HEK293 (cell line): ENCODE measurements around the gene PAPOLG.

Experiments
- CTCF ChIA-PET: fragments of 350-600 bp; formaldehyde crosslinking; extraction: SDS; loops from one replicate; lab custom pipeline; 2021; ENCODE audit warnings: antibody characterized with exemption; lab: Yijun Ruan, JAX
- POLR2A ChIA-PET: fragments of 300-600 bp; formaldehyde crosslinking; extraction: SDS; loops from one replicate; lab custom pipeline; 2020; ENCODE audit warnings: antibody characterized with exemption, inconsistent platforms; lab: Yijun Ruan, JAX
- H3K27ac ChIP-seq: fragments of 200-500 bp; sonication (Bioruptor generic); 2 replicates; pipeline ENCODE4 v1.5.1; 2014; ENCODE audit warnings: low read depth, low read length, control low read depth, inconsistent platforms; ENCODE audit errors: extremely low read depth
- H3K36me3 ChIP-seq, 2 experiments: fragments of 200-500 bp in 1 of 2; sonication (Bioruptor generic) in 1 of 2; 1 replicate in 1 of 2; 2 replicates in 1 of 2; pipeline ENCODE4 v1.5.1; 2014 to 2017; ENCODE audit warnings: inconsistent platforms in 2 of 2, low read length in 2 of 2; ENCODE audit not compliant: control insufficient read depth in 2 of 2, insufficient read depth in 1 of 2
- H3K4me1 ChIP-seq: fragments of 200-500 bp; sonication (Bioruptor generic); 2 replicates; pipeline ENCODE4 v1.5.1; 2014; ENCODE audit warnings: mild to moderate bottlenecking, low read length, inconsistent platforms; ENCODE audit not compliant: control insufficient read depth, insufficient read depth
- H3K4me3 ChIP-seq: 2 replicates; pipeline ENCODE4 v1.5.1; 2011; ENCODE audit warnings: low read depth, mild to moderate bottlenecking, control low read depth, low read length, moderate library complexity
- H3K9me3 ChIP-seq: fragments of 200-500 bp; sonication (Bioruptor generic); 2 replicates; pipeline ENCODE4 v1.5.1; 2014; ENCODE audit warnings: low read depth, low read length, inconsistent platforms; ENCODE audit not compliant: control insufficient read depth, insufficient read depth
- CTCF ChIP-seq: fragments of 450-650 bp; formaldehyde crosslinking; IDR thresholded peaks from 2 replicates; pipeline ENCODE4 v1.5.1; 2016; ENCODE audit warnings: missing biosample characterization, missing genetic modification characterization
- HOXC10 ChIP-seq: sonication (generic); formaldehyde crosslinking; IDR thresholded peaks from 2 replicates; pipeline ENCODE4 v1.8.1; 2023; ENCODE audit warnings: mild to moderate bottlenecking, missing genetic modification reagents
- KLF10 ChIP-seq: fragments of 450-650 bp; IDR thresholded peaks from 2 replicates; pipeline ENCODE4 v1.5.1; 2018; ENCODE audit warnings: missing biosample characterization, mild to moderate bottlenecking, missing genetic modification characterization
- KLF9 ChIP-seq: fragments of 450-650 bp; formaldehyde crosslinking; IDR thresholded peaks from 2 replicates; pipeline ENCODE4 v1.5.1; 2016; ENCODE audit warnings: missing biosample characterization, missing genetic modification characterization, low read depth
- OVOL3 ChIP-seq: fragments of 450-650 bp; formaldehyde crosslinking; IDR thresholded peaks from 2 replicates; pipeline ENCODE4 v1.5.1; 2016; ENCODE audit warnings: missing biosample characterization, missing genetic modification characterization
- ZFHX2 ChIP-seq: fragments of 450-650 bp; formaldehyde crosslinking; conservative IDR thresholded peaks from 2 replicates; pipeline ENCODE4 v1.5.1; 2016; ENCODE audit warnings: missing biosample characterization, missing genetic modification characterization
- ZFP41 ChIP-seq: fragments of 450-650 bp; formaldehyde crosslinking; IDR thresholded peaks from 2 replicates; pipeline ENCODE4 v1.5.1; 2016; ENCODE audit warnings: missing biosample characterization, missing genetic modification characterization, borderline replicate concordance
- ZIC2 ChIP-seq: fragments of 450-650 bp; formaldehyde crosslinking; IDR thresholded peaks from 2 replicates; pipeline ENCODE4 v1.5.1; 2016; ENCODE audit warnings: missing biosample characterization, missing genetic modification characterization
- ZNF138 ChIP-seq: fragments of 450-650 bp; formaldehyde crosslinking; IDR thresholded peaks from 2 replicates; pipeline ENCODE4 v1.5.1; 2016; ENCODE audit warnings: missing biosample characterization, missing genetic modification characterization, borderline replicate concordance
- ZNF148 ChIP-seq: fragments of 450-650 bp; formaldehyde crosslinking; IDR thresholded peaks from 2 replicates; pipeline ENCODE4 v1.5.0; 2017; ENCODE audit warnings: missing biosample characterization, missing genetic modification characterization, borderline replicate concordance
- ZNF174 ChIP-seq: fragments of 450-650 bp; formaldehyde crosslinking; IDR thresholded peaks from 2 replicates; pipeline ENCODE4 v1.5.0; 2017; ENCODE audit warnings: missing biosample characterization, mild to moderate bottlenecking, missing genetic modification characterization
- ZNF221 ChIP-seq: fragments of 450-650 bp; formaldehyde crosslinking; IDR thresholded peaks from 2 replicates; pipeline ENCODE4 v1.5.1; 2017; ENCODE audit warnings: missing biosample characterization, missing genetic modification characterization, borderline replicate concordance
- ZNF223 ChIP-seq: fragments of 450-650 bp; formaldehyde crosslinking; IDR thresholded peaks from 2 replicates; pipeline ENCODE4 v1.5.1; 2016; ENCODE audit warnings: missing biosample characterization, missing genetic modification characterization
- ZNF302 ChIP-seq: fragments of 450-650 bp; formaldehyde crosslinking; IDR thresholded peaks from 2 replicates; pipeline ENCODE4 v1.5.1; 2016; ENCODE audit warnings: missing biosample characterization, missing genetic modification characterization, low read depth
- ZNF324 ChIP-seq: fragments of 450-650 bp; formaldehyde crosslinking; IDR thresholded peaks from 2 replicates; pipeline ENCODE4 v1.5.1; 2016; ENCODE audit warnings: missing biosample characterization, missing genetic modification characterization
- ZNF341 ChIP-seq: fragments of 450-650 bp; formaldehyde crosslinking; IDR thresholded peaks from 2 replicates; pipeline ENCODE4; 2016; ENCODE audit warnings: low read depth, missing biosample characterization, missing genetic modification characterization
- ZNF37A ChIP-seq: fragments of 450-650 bp; IDR thresholded peaks from 2 replicates; pipeline ENCODE4 v1.5.1; 2018; ENCODE audit warnings: missing biosample characterization, missing genetic modification characterization
- ZNF423 ChIP-seq: fragments of 450-650 bp; formaldehyde crosslinking; IDR thresholded peaks from 2 replicates; pipeline ENCODE4 v1.5.1; 2016; ENCODE audit warnings: missing biosample characterization, missing genetic modification characterization
- ZNF529 ChIP-seq: fragments of 450-650 bp; formaldehyde crosslinking; IDR thresholded peaks from 2 replicates; pipeline ENCODE4 v1.5.1; 2017; ENCODE audit warnings: missing genetic modification characterization, missing biosample characterization; ENCODE audit not compliant: insufficient replicate concordance
- ZNF610 ChIP-seq: fragments of 450-650 bp; formaldehyde crosslinking; IDR thresholded peaks from 2 replicates; pipeline ENCODE4 v1.5.1; 2016; ENCODE audit warnings: missing biosample characterization, missing genetic modification characterization, borderline replicate concordance
- ZNF629 ChIP-seq: fragments of 450-650 bp; formaldehyde crosslinking; IDR thresholded peaks from 2 replicates; pipeline ENCODE4 v1.5.1; 2017; ENCODE audit warnings: missing biosample characterization, missing genetic modification characterization
- ZNF654 ChIP-seq: fragments of 450-650 bp; formaldehyde crosslinking; IDR thresholded peaks from 2 replicates; pipeline ENCODE4 v1.5.1; 2016; ENCODE audit warnings: low read depth, missing biosample characterization, missing genetic modification characterization
- ZNF747 ChIP-seq: fragments of 450-650 bp; formaldehyde crosslinking; IDR thresholded peaks from 2 replicates; pipeline ENCODE4 v1.5.1; 2016; ENCODE audit warnings: missing biosample characterization, missing genetic modification characterization
- ZSCAN30 ChIP-seq: fragments of 450-650 bp; IDR thresholded peaks from 2 replicates; pipeline ENCODE4 v1.5.1; 2018; ENCODE audit warnings: missing biosample characterization, mild to moderate bottlenecking, missing genetic modification characterization, moderate library complexity
- TF ChIP-seq, protein P1 (sequence below): fragments of 450-650 bp; formaldehyde crosslinking; IDR thresholded peaks from 2 replicates; pipeline ENCODE4 v1.5.1; 2016; ENCODE audit warnings: missing biosample characterization, missing genetic modification characterization
- TF ChIP-seq, protein P2 (sequence below): sonication (generic); formaldehyde crosslinking; IDR thresholded peaks from 2 replicates; pipeline ENCODE4 v1.8.1; 2022; ENCODE audit warnings: mild to moderate bottlenecking, moderate library complexity, missing genetic modification reagents

The PAPOLG gene

GRCh38 chr2:60821133-60821469, 65.0 kb downstream of the PAPOLG start:
- POLR2A ChIA-PET: no interaction called here
- Histone ChIP-seq H3K36me3 (no peaks in the 10 kb centered on the region), H3K4me3 (no peak overlapping the region), H3K9me3 (no peaks in the 10 kb centered on the region)
- TF ChIP-seq ZNF341 (tag by site-specific recombination) (no peak), ZNF629 (tag by site-specific recombination) (no peak), ZFP41 (tag by site-specific recombination) (no peak), ZNF148 (no peak), ZNF138 (tag by site-specific recombination) (no peak), ZNF747 (tag by site-specific recombination) (no peak), ZNF221 (no peak), KLF10 (tag by site-specific recombination) (no peak), ZNF302 (tag by site-specific recombination) (no peak), ZFHX2 (tag by site-specific recombination) (no peak), KLF9 (tag by site-specific recombination) (no peak), ZSCAN30 (no peak), HOXC10 (no peak), ZNF223 (no peak), ZNF324 (tag by site-specific recombination) (no peak), ZNF37A (no peak), ZNF654 (tag by site-specific recombination) (no peak), ZIC2 (tag by site-specific recombination) (no peak)
- TF ChIP-seq, protein P1, sequence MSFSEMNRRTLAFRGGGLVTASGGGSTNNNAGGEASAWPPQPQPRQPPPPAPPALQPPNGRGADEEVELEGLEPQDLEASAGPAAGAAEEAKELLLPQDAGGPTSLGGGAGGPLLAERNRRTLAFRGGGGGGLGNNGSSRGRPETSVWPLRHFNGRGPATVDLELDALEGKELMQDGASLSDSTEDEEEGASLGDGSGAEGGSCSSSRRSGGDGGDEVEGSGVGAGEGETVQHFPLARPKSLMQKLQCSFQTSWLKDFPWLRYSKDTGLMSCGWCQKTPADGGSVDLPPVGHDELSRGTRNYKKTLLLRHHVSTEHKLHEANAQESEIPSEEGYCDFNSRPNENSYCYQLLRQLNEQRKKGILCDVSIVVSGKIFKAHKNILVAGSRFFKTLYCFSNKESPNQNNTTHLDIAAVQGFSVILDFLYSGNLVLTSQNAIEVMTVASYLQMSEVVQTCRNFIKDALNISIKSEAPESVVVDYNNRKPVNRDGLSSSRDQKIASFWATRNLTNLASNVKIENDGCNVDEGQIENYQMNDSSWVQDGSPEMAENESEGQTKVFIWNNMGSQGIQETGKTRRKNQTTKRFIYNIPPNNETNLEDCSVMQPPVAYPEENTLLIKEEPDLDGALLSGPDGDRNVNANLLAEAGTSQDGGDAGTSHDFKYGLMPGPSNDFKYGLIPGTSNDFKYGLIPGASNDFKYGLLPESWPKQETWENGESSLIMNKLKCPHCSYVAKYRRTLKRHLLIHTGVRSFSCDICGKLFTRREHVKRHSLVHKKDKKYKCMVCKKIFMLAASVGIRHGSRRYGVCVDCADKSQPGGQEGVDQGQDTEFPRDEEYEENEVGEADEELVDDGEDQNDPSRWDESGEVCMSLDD (tag by site-specific recombination): no peak
- TF ChIP-seq, protein P2, sequence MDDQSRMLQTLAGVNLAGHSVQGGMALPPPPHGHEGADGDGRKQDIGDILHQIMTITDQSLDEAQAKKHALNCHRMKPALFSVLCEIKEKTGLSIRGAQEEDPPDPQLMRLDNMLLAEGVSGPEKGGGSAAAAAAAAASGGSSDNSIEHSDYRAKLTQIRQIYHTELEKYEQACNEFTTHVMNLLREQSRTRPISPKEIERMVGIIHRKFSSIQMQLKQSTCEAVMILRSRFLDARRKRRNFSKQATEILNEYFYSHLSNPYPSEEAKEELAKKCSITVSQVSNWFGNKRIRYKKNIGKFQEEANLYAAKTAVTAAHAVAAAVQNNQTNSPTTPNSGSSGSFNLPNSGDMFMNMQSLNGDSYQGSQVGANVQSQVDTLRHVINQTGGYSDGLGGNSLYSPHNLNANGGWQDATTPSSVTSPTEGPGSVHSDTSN (CRISPR knock-in tag): no peak
- TF ChIP-seq, all 188 proteins: peak for 0
- CTCF ChIA-PET: no interaction called here
- Histone ChIP-seq H3K27ac (no peak overlapping the region), H3K4me1 (no peaks in the 10 kb centered on the region)

- Histone ChIP-seq H3K4me3 (no peak overlapping the region), H3K9me3 (no peaks in the 10 kb centered on the region), H3K4me1 (no peaks in the 10 kb centered on the region), H3K36me3 (no peaks in the 10 kb centered on the region), H3K27ac (no peak overlapping the region)
- CTCF ChIA-PET: interaction anchor here (0.7 kb wide), 1 partner anchor 151 kb away, joined by 3 read pairs; no protein-coding TSS in a partner anchor
- TF ChIP-seq ZNF610 (tag by site-specific recombination): no peak
- TF ChIP-seq OVOL3 (tag by site-specific recombination): no peak
- no peak for TF ChIP-seq ZNF747 (tag by site-specific recombination)
- no peak for TF ChIP-seq ZNF423 (tag by site-specific recombination)
- no peak for TF ChIP-seq CTCF (tag by site-specific recombination)
- no peak for TF ChIP-seq ZNF174 (tag by site-specific recombination)
- TF ChIP-seq ZNF324 (tag by site-specific recombination): no peak
- TF ChIP-seq ZNF529 (tag by site-specific recombination): no peak
- POLR2A ChIA-PET: no interaction called here
Observed at GRCh38 chr2:60821587-60822302, 65.7 kb downstream of the PAPOLG start.
